ENCODE results near the gene LEF1.
A peak's percentile ranks its signal among the peaks of the same experiment; 100 is the strongest.

LEF1 gene

DNA sequence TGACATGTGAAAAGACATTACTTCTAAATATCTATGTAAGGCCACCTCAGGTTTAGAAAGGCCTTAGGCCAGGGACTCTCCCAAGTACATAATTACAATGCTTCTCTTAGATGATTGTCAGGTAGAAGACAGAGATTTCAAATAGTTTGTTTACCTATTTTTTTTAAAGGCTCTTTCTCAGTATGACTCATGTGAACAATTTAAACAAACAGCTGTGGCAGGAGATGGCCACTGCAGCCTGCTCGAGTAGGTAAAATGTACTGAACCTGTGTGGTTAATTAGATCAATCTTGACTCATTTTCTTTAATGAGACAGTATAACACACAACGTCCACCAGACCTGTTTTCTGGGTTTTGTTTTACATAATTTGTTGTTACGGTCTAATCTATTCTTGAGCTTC, 50.2 kb downstream of the LEF1 start:
- Histone ChIP-seq H2AK5ac (ENCODE audit: low read length) (no peak overlapping the region), H3K79me2 (ENCODE audit: control insufficient read depth, insufficient read depth, low read length) (no peaks in the 10 kb centered on the region), H3K56ac (ENCODE audit: low read length) (no peak overlapping the region), H3K9ac (ENCODE audit: low read length) (no peak overlapping the region), H2BK120ac (ENCODE audit: low read depth, low read length) (no peak overlapping the region), H3K23ac (ENCODE audit: low read length) (no peak overlapping the region), H3K4me3 (ENCODE audit: low read length) (no peak overlapping the region), H3K4ac (ENCODE audit: low read depth, low read length) (no peak overlapping the region), H3K36me3 (ENCODE audit: control insufficient read depth, insufficient read depth, low read length) (no peaks in the 10 kb centered on the region), H2BK15ac (replicated peaks; ENCODE audit: low read depth) (no peak overlapping the region), H4K5ac (ENCODE audit: low read length) (no peak overlapping the region), H3K4me1 (ENCODE audit: control insufficient read depth, low read depth, low read length) (peaks cover 13% of the 10 kb centered on the region), H3K27ac (ENCODE audit: low read depth, low read length) (no peak overlapping the region), H3K27me3 (ENCODE audit: insufficient read depth, low read length, poor library complexity) (no peaks in the 10 kb centered on the region), H4K8ac (ENCODE audit: low read depth, low read length) (no peak overlapping the region), H3K79me1 (ENCODE audit: low read length) (peaks cover 4% of the 10 kb centered on the region), H3K18ac (ENCODE audit: low read length) (no peak overlapping the region), H3K4me2 (ENCODE audit: low read length) (no peak overlapping the region), H2BK5ac (ENCODE audit: low read length) (no peak overlapping the region)
- no CpG with 5 or more reads among the region's 3 CpGs for WGBS (ENCODE audit: extremely low coverage, insufficient coverage, low lambda C conversion rate)
- DNase-seq, result peak; percentile 44

DNA sequence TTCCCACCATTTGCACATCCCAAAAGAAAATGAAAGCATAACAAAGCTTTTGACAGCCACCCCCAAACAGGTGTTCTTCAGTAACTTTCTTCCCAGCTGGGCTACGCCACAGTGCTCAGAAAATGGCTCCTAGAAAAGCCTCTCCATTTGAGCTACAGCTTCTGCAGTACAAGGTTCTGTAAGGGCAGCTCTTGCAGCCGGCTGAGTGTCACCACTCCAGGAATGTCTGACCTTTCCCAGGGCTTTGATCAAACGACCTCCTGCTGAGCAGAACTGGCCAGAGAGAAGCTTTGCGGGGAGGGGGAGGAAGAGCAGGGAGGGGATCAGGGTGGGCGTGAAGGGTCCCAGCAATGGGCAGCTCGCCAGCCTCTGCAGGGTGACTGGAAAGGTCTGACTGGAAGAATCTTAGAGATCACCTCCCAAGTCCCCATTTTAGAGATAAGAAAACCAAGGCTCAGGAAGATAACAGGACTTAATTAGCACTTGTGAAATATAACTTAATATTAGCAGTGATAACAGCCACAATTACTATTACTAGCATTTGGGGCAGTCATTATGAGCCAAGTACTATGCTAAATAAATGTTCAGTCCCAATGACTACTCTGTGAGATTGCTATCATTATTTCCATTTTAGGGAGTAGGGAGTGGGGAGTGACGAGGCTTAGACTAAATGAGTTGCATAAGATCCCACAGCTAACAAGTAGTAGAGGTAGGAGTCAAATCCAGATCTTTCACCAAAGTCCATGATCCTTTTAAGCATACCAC, 51.1 kb downstream of the LEF1 start:
- no peak overlapping the region for H3K4me3 ChIP-seq (ENCODE audit: low read length)
- H3K9ac ChIP-seq (ENCODE audit: low read length), result no peak overlapping the region
- no CpG with 5 or more reads among the region's 7 CpGs for WGBS (ENCODE audit: extremely low coverage, insufficient coverage, low lambda C conversion rate)
- H3K4me1 ChIP-seq (ENCODE audit: control insufficient read depth, low read depth, low read length), result peaks cover 17% of the 10 kb centered on the region
- no peaks in the 10 kb centered on the region for H3K27me3 ChIP-seq (ENCODE audit: insufficient read depth, low read length, poor library complexity)
- no peak overlapping the region for H2BK120ac ChIP-seq (ENCODE audit: low read depth, low read length)
- H3K4me2 ChIP-seq (ENCODE audit: low read length), result no peak overlapping the region
- no peak overlapping the region for H2BK5ac ChIP-seq (ENCODE audit: low read length)
- H4K8ac ChIP-seq (ENCODE audit: low read depth, low read length), result no peak overlapping the region
- H3K79me2 ChIP-seq (ENCODE audit: control insufficient read depth, insufficient read depth, low read length), result no peaks in the 10 kb centered on the region
- H3K4ac ChIP-seq (ENCODE audit: low read depth, low read length), result no peak overlapping the region
- no peak overlapping the region for H2BK15ac ChIP-seq (replicated peaks; ENCODE audit: low read depth)
- no peak overlapping the region for H3K27ac ChIP-seq (ENCODE audit: low read depth, low read length)
- DNase-seq, result peak; percentile 96
- H3K18ac ChIP-seq (ENCODE audit: low read length), result no peak overlapping the region
- H2AK5ac ChIP-seq (ENCODE audit: low read length), result no peak overlapping the region
- no peaks in the 10 kb centered on the region for H3K36me3 ChIP-seq (ENCODE audit: control insufficient read depth, insufficient read depth, low read length)
- peaks cover 4% of the 10 kb centered on the region for H3K79me1 ChIP-seq (ENCODE audit: low read length)
- no peak overlapping the region for H3K23ac ChIP-seq (ENCODE audit: low read length)
- H3K56ac ChIP-seq (ENCODE audit: low read length), result no peak overlapping the region
- H4K5ac ChIP-seq (ENCODE audit: low read length), result no peak overlapping the region

DNA sequence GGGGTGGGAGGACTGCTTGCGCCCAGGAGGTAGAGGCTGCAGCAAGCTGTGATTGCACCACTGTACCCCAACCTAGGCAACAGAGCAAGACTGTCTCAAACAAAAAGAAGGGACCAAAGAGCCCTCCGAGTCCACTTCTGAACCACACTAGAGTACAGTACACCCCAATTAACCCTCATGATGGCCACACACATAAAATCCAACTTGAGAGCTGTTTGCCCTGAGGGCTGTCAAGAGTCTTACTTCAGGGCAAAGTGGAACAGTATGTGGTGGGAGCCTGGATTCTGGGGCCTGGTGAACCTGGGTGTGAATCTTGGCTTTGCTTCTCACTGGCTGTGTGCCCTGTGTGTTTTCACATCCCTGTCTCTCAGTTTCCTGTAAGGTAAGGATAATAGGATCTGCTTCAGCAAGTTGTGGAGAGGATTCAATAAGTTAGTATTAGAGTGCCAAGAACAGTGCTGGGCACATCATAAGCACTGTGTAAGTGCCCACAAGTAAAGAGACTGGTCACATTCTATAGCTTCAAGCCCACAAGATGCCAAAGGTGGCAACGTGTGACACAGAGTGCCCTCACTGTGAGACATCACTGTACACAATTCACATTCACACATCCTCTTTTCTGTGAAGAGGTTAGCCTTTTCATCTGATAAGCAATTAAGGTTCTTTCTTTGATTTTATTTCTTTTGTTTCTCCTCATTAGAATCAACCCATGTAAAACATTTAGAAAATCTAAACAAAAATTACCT, 52.1 kb downstream of the LEF1 start:
- Histone ChIP-seq H3K4me2 (ENCODE audit: low read length) (no peak overlapping the region), H3K4me3 (ENCODE audit: low read length) (no peak overlapping the region), H3K9ac (ENCODE audit: low read length) (no peak overlapping the region), H3K4me1 (ENCODE audit: control insufficient read depth, low read depth, low read length) (peaks cover 17% of the 10 kb centered on the region), H3K27me3 (ENCODE audit: insufficient read depth, low read length, poor library complexity) (no peaks in the 10 kb centered on the region), H2BK120ac (ENCODE audit: low read depth, low read length) (no peak overlapping the region), H3K4ac (ENCODE audit: low read depth, low read length) (no peak overlapping the region), H2AK5ac (ENCODE audit: low read length) (peak overlapping the region; percentile 17), H3K56ac (ENCODE audit: low read length) (peak overlapping the region; percentile 31), H3K36me3 (ENCODE audit: control insufficient read depth, insufficient read depth, low read length) (no peaks in the 10 kb centered on the region), H2BK5ac (ENCODE audit: low read length) (no peak overlapping the region), H4K5ac (ENCODE audit: low read length) (no peak overlapping the region), H2BK15ac (replicated peaks; ENCODE audit: low read depth) (no peak overlapping the region), H3K79me2 (ENCODE audit: control insufficient read depth, insufficient read depth, low read length) (no peaks in the 10 kb centered on the region), H3K18ac (ENCODE audit: low read length) (peak overlapping the region; percentile 63), H4K8ac (ENCODE audit: low read depth, low read length) (no peak overlapping the region), H3K79me1 (ENCODE audit: low read length) (peaks cover 7% of the 10 kb centered on the region), H3K27ac (ENCODE audit: low read depth, low read length) (no peak overlapping the region), H3K23ac (ENCODE audit: low read length) (no peak overlapping the region)
- no CpG with 5 or more reads among the region's 3 CpGs for WGBS (ENCODE audit: extremely low coverage, insufficient coverage, low lambda C conversion rate)
- DNase-seq, result no peak

- no CpG with 5 or more reads among the region's 2 CpGs for WGBS (ENCODE audit: extremely low coverage, insufficient coverage, low lambda C conversion rate)
- H3K27me3 ChIP-seq (ENCODE audit: insufficient read depth, low read length, poor library complexity), result no peaks in the 10 kb centered on the region
- no peak overlapping the region for H3K18ac ChIP-seq (ENCODE audit: low read length)
- H4K8ac ChIP-seq (ENCODE audit: low read depth, low read length), result no peak overlapping the region
- no peak overlapping the region for H2AK5ac ChIP-seq (ENCODE audit: low read length)
- no peak overlapping the region for H3K27ac ChIP-seq (ENCODE audit: low read depth, low read length)
- H3K23ac ChIP-seq (ENCODE audit: low read length), result no peak overlapping the region
- no peak overlapping the region for H3K4me3 ChIP-seq (ENCODE audit: low read length)
- no peak overlapping the region for H3K9ac ChIP-seq (ENCODE audit: low read length)
- H4K5ac ChIP-seq (ENCODE audit: low read length), result no peak overlapping the region
- no peak overlapping the region for H2BK15ac ChIP-seq (replicated peaks; ENCODE audit: low read depth)
- no peak overlapping the region for H3K56ac ChIP-seq (ENCODE audit: low read length)
- no peaks in the 10 kb centered on the region for H3K36me3 ChIP-seq (ENCODE audit: control insufficient read depth, insufficient read depth, low read length)
- peaks cover 7% of the 10 kb centered on the region for H3K79me1 ChIP-seq (ENCODE audit: low read length)
- H2BK5ac ChIP-seq (ENCODE audit: low read length), result no peak overlapping the region
- H2BK120ac ChIP-seq (ENCODE audit: low read depth, low read length), result no peak overlapping the region
- H3K79me2 ChIP-seq (ENCODE audit: control insufficient read depth, insufficient read depth, low read length), result no peaks in the 10 kb centered on the region
- H3K4ac ChIP-seq (ENCODE audit: low read depth, low read length), result no peak overlapping the region
- H3K4me2 ChIP-seq (ENCODE audit: low read length), result no peak overlapping the region
- H3K4me1 ChIP-seq (ENCODE audit: control insufficient read depth, low read depth, low read length), result peaks cover 17% of the 10 kb centered on the region
- DNase-seq, result no peak
Observed at GRCh38 chr4:108115168-108115526, 53.6 kb downstream of the LEF1 start.

- H3K27ac ChIP-seq (ENCODE audit: low read depth, low read length), result no peak overlapping the region
- H2BK15ac ChIP-seq (replicated peaks; ENCODE audit: low read depth), result no peak overlapping the region
- peaks cover 7% of the 10 kb centered on the region for H3K79me1 ChIP-seq (ENCODE audit: low read length)
- H3K4me1 ChIP-seq (ENCODE audit: control insufficient read depth, low read depth, low read length), result peaks cover 17% of the 10 kb centered on the region
- H2BK120ac ChIP-seq (ENCODE audit: low read depth, low read length), result no peak overlapping the region
- H3K36me3 ChIP-seq (ENCODE audit: control insufficient read depth, insufficient read depth, low read length), result no peaks in the 10 kb centered on the region
- no peak overlapping the region for H3K4me3 ChIP-seq (ENCODE audit: low read length)
- no peak overlapping the region for H2BK5ac ChIP-seq (ENCODE audit: low read length)
- no peak overlapping the region for H2AK5ac ChIP-seq (ENCODE audit: low read length)
- no peaks in the 10 kb centered on the region for H3K79me2 ChIP-seq (ENCODE audit: control insufficient read depth, insufficient read depth, low read length)
- no peak overlapping the region for H4K8ac ChIP-seq (ENCODE audit: low read depth, low read length)
- H3K56ac ChIP-seq (ENCODE audit: low read length), result no peak overlapping the region
- H3K9ac ChIP-seq (ENCODE audit: low read length), result no peak overlapping the region
- no peak overlapping the region for H4K5ac ChIP-seq (ENCODE audit: low read length)
- DNase-seq, result no peak
- no CpG with 5 or more reads among the region's 6 CpGs for WGBS (ENCODE audit: extremely low coverage, insufficient coverage, low lambda C conversion rate)
- H3K23ac ChIP-seq (ENCODE audit: low read length), result no peak overlapping the region
- no peak overlapping the region for H3K4ac ChIP-seq (ENCODE audit: low read depth, low read length)
- no peaks in the 10 kb centered on the region for H3K27me3 ChIP-seq (ENCODE audit: insufficient read depth, low read length, poor library complexity)
- no peak overlapping the region for H3K18ac ChIP-seq (ENCODE audit: low read length)
- no peak overlapping the region for H3K4me2 ChIP-seq (ENCODE audit: low read length)
Observed at GRCh38 chr4:108114503-108114902, 54.2 kb downstream of the LEF1 start.

Data from mesendoderm (in vitro differentiated cells).